Erythroblast (primary cell): Measurements from ENCODE around the gene SLC24A3.

ENCODE experiments used
- GATA1 ChIP-seq: IDR thresholded peaks from 2 replicates; pipeline ENCODE4 v1.6.1; 2011; ENCODE audit warnings: low read depth, mild to moderate bottlenecking, control low read depth, low read length, moderate library complexity
- POLR2A ChIP-seq: IDR thresholded peaks from 2 replicates; pipeline ENCODE4 v1.6.1; 2011; ENCODE audit warnings: mild to moderate bottlenecking, low read length

DNA sequence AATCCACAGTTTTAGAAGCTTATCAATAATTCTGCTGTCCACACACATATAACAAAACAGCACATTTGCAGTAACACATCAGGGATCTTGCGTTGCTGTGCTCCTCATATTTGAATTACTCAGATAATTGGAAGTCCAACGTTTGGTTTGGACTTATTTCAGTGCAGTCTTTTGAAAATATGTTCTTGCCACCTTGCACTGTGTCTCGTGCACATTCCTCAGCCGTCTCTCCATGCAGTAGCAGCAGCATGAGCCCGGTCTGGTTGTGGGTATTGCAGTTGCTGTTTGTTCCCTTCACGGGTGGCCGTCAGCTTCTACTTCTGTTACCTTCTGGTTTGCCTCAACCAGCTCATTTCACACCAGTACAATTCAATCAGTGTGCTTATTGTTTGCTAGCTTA, 215.5 kb downstream of the SLC24A3 start:
- no peak for TF ChIP-seq POLR2A
- TF ChIP-seq GATA1: no peak
